ENCODE measurements around the gene LAMB4. TPM values are rescaled to one million over a fixed set of nuclear protein-coding genes. Genes with fewer than 3 reads are reported as not detected.

LAMB4 gene
- total RNA-seq, 2 donors from 2014 or later = not detected

GRCh38 chr7:108103558-108104298 lies 26.4 kb downstream of the LAMB4 start:
- peaks cover 11% of the 10 kb centered on the region for H3K27me3 Mint-ChIP-seq
- H3K27ac Mint-ChIP-seq = no peak overlapping the region
- no peak for ATAC-seq (replicated peaks)

GRCh38 chr7:108102671-108103312 lies 27.4 kb downstream of the LAMB4 start:
- Mint-ChIP-seq H3K27ac (no peak overlapping the region), H3K4me3 (no peak overlapping the region), H3K36me3 (ENCODE audit: low read depth) (no peaks in the 10 kb centered on the region), H3K27me3 (peaks cover 11% of the 10 kb centered on the region), H3K4me1 (no peaks in the 10 kb centered on the region), H3K9me3 (no peaks in the 10 kb centered on the region)
- no peak for ATAC-seq (replicated peaks)

More at GRCh38 chr7:108103558-108104298, 26.4 kb downstream of the LAMB4 start:
- no peaks in the 10 kb centered on the region for H3K9me3 Mint-ChIP-seq
- no peaks in the 10 kb centered on the region for H3K4me1 Mint-ChIP-seq
- no peak overlapping the region for H3K4me3 Mint-ChIP-seq
- no peaks in the 10 kb centered on the region for H3K36me3 Mint-ChIP-seq (ENCODE audit: low read depth)

- no peak overlapping the region for H3K27ac Mint-ChIP-seq
- no peaks in the 10 kb centered on the region for H3K4me1 Mint-ChIP-seq
- no peak overlapping the region for H3K4me3 Mint-ChIP-seq
- peaks cover 11% of the 10 kb centered on the region for H3K27me3 Mint-ChIP-seq
- no peak for ATAC-seq (replicated peaks)
- H3K9me3 Mint-ChIP-seq = no peaks in the 10 kb centered on the region
- no peaks in the 10 kb centered on the region for H3K36me3 Mint-ChIP-seq (ENCODE audit: low read depth)
These were observed 28.4 kb downstream of the LAMB4 start for GRCh38 chr7:108101759-108102158.

- Mint-ChIP-seq H3K27ac (no peak overlapping the region), H3K36me3 (ENCODE audit: low read depth) (no peaks in the 10 kb centered on the region), H3K27me3 (peaks cover 15% of the 10 kb centered on the region), H3K4me1 (no peaks in the 10 kb centered on the region), H3K9me3 (no peaks in the 10 kb centered on the region), H3K4me3 (no peak overlapping the region)
- ATAC-seq (replicated peaks) = no peak
These were observed 30.4 kb downstream of the LAMB4 start for GRCh38 chr7:108099713-108100112.

GRCh38 chr7:108097703-108098102 lies 32.5 kb downstream of the LAMB4 start:
- Mint-ChIP-seq H3K9me3 (no peaks in the 10 kb centered on the region), H3K4me1 (no peaks in the 10 kb centered on the region), H3K36me3 (ENCODE audit: low read depth) (no peaks in the 10 kb centered on the region), H3K27ac (no peak overlapping the region), H3K27me3 (peaks cover 18% of the 10 kb centered on the region), H3K4me3 (no peak overlapping the region)
- ATAC-seq (replicated peaks) = no peak

GRCh38 chr7:108096996-108097395 lies 33.2 kb downstream of the LAMB4 start:
- ATAC-seq (replicated peaks) = no peak
- no peaks in the 10 kb centered on the region for H3K4me1 Mint-ChIP-seq
- H3K27me3 Mint-ChIP-seq = peaks cover 18% of the 10 kb centered on the region
- no peak overlapping the region for H3K27ac Mint-ChIP-seq
- H3K36me3 Mint-ChIP-seq (ENCODE audit: low read depth) = no peaks in the 10 kb centered on the region
- no peaks in the 10 kb centered on the region for H3K9me3 Mint-ChIP-seq
- no peak overlapping the region for H3K4me3 Mint-ChIP-seq

GRCh38 chr7:108094933-108095710 lies 35.0 kb downstream of the LAMB4 start:
- H3K27ac Mint-ChIP-seq = no peak overlapping the region
- H3K4me1 Mint-ChIP-seq = no peaks in the 10 kb centered on the region
- no peaks in the 10 kb centered on the region for H3K36me3 Mint-ChIP-seq (ENCODE audit: low read depth)
- H3K4me3 Mint-ChIP-seq = no peak overlapping the region
- ATAC-seq (replicated peaks) = no peak
- H3K9me3 Mint-ChIP-seq = no peaks in the 10 kb centered on the region
- H3K27me3 Mint-ChIP-seq = peaks cover 16% of the 10 kb centered on the region

GRCh38 chr7:108094346-108094745 lies 35.8 kb downstream of the LAMB4 start:
- Mint-ChIP-seq H3K36me3 (ENCODE audit: low read depth) (no peaks in the 10 kb centered on the region), H3K4me1 (no peaks in the 10 kb centered on the region), H3K27ac (no peak overlapping the region), H3K27me3 (peaks cover 14% of the 10 kb centered on the region), H3K4me3 (no peak overlapping the region), H3K9me3 (no peaks in the 10 kb centered on the region)
- ATAC-seq (replicated peaks) = no peak

- Mint-ChIP-seq H3K9me3 (no peaks in the 10 kb centered on the region), H3K27ac (no peak overlapping the region), H3K4me1 (no peaks in the 10 kb centered on the region), H3K4me3 (no peak overlapping the region), H3K36me3 (ENCODE audit: low read depth) (no peaks in the 10 kb centered on the region), H3K27me3 (peaks cover 11% of the 10 kb centered on the region)
- no peak for ATAC-seq (replicated peaks)
These were observed 36.3 kb downstream of the LAMB4 start for GRCh38 chr7:108093851-108094331.

GRCh38 chr7:108093341-108093740 lies 36.8 kb downstream of the LAMB4 start:
- Mint-ChIP-seq H3K9me3 (no peaks in the 10 kb centered on the region), H3K27ac (no peak overlapping the region), H3K27me3 (peaks cover 10% of the 10 kb centered on the region), H3K36me3 (ENCODE audit: low read depth) (no peaks in the 10 kb centered on the region), H3K4me3 (no peak overlapping the region), H3K4me1 (no peaks in the 10 kb centered on the region)
- ATAC-seq (replicated peaks) = no peak

GRCh38 chr7:108091461-108091831 lies 38.7 kb downstream of the LAMB4 start:
- Mint-ChIP-seq H3K4me1 (no peaks in the 10 kb centered on the region), H3K27me3 (peaks cover 10% of the 10 kb centered on the region), H3K9me3 (no peaks in the 10 kb centered on the region), H3K4me3 (no peak overlapping the region), H3K36me3 (ENCODE audit: low read depth) (no peaks in the 10 kb centered on the region), H3K27ac (no peak overlapping the region)
- ATAC-seq (replicated peaks) = no peak

GRCh38 chr7:108090791-108091460 lies 39.2 kb downstream of the LAMB4 start:
- H3K27me3 Mint-ChIP-seq = peaks cover 10% of the 10 kb centered on the region
- no peak for ATAC-seq (replicated peaks)
- H3K27ac Mint-ChIP-seq = no peak overlapping the region
- no peak overlapping the region for H3K4me3 Mint-ChIP-seq
- H3K9me3 Mint-ChIP-seq = no peaks in the 10 kb centered on the region
- H3K4me1 Mint-ChIP-seq = no peaks in the 10 kb centered on the region
- H3K36me3 Mint-ChIP-seq (ENCODE audit: low read depth) = no peaks in the 10 kb centered on the region

GRCh38 chr7:108089381-108089780 lies 40.8 kb downstream of the LAMB4 start:
- no peak overlapping the region for H3K4me3 Mint-ChIP-seq
- ATAC-seq (replicated peaks) = no peak
- no peak overlapping the region for H3K27ac Mint-ChIP-seq
- H3K27me3 Mint-ChIP-seq = peaks cover 5% of the 10 kb centered on the region
- no peaks in the 10 kb centered on the region for H3K4me1 Mint-ChIP-seq
- H3K36me3 Mint-ChIP-seq (ENCODE audit: low read depth) = no peaks in the 10 kb centered on the region
- no peaks in the 10 kb centered on the region for H3K9me3 Mint-ChIP-seq

- no peaks in the 10 kb centered on the region for H3K4me1 Mint-ChIP-seq
- H3K4me3 Mint-ChIP-seq = no peak overlapping the region
- no peaks in the 10 kb centered on the region for H3K9me3 Mint-ChIP-seq
- no peaks in the 10 kb centered on the region for H3K36me3 Mint-ChIP-seq (ENCODE audit: low read depth)
- peaks cover 3% of the 10 kb centered on the region for H3K27me3 Mint-ChIP-seq
- no peak for ATAC-seq (replicated peaks)
- no peak overlapping the region for H3K27ac Mint-ChIP-seq
These were observed 41.4 kb downstream of the LAMB4 start for GRCh38 chr7:108088729-108089128.

Measured in activated T-helper 17 cell treated with anti-CD3 and anti-CD28 coated beads, Interleukin-2, amount 50 U/mL, for 72 hours (primary cell).